WTC11 (cell line): ENCODE measurements around the gene LPP.

ENCODE experiments used
- E2F1 ChIP-seq: sonication (generic); formaldehyde crosslinking; IDR thresholded peaks from 2 replicates; pipeline ENCODE4 v1.8.0; 2022; ENCODE audit warnings: mild to moderate bottlenecking, missing genetic modification reagents
- ETV6 ChIP-seq: sonication (generic); formaldehyde crosslinking; IDR thresholded peaks from 2 replicates; pipeline ENCODE4 v1.8.1; 2022; ENCODE audit warnings: mild to moderate bottlenecking, missing genetic modification reagents
- FOXP1 ChIP-seq: sonication (generic); formaldehyde crosslinking; IDR thresholded peaks from 2 replicates; pipeline ENCODE4 v1.8.0; 2022; ENCODE audit warnings: missing genetic modification reagents, mild to moderate bottlenecking, moderate library complexity, borderline replicate concordance
- GTF2I ChIP-seq: fragments of 250-450 bp; sonication (Bioruptor Pico); conservative IDR thresholded peaks from 2 replicates; pipeline ENCODE4 v1.4.0; 2021; ENCODE audit warnings: mild to moderate bottlenecking
- SMAD4 ChIP-seq: sonication (generic); formaldehyde crosslinking; IDR thresholded peaks from 2 replicates; pipeline ENCODE4 v1.8.0; 2022; ENCODE audit warnings: mild to moderate bottlenecking, missing genetic modification reagents
- TCF7 ChIP-seq: sonication (generic); formaldehyde crosslinking; IDR thresholded peaks from 2 replicates; pipeline ENCODE4 v1.8.0; 2022; ENCODE audit warnings: mild to moderate bottlenecking, low read depth, missing genetic modification reagents, moderate library complexity
- ZBTB21 ChIP-seq: sonication (generic); formaldehyde crosslinking; IDR thresholded peaks from 2 replicates; pipeline ENCODE4 v1.8.1; 2023; ENCODE audit warnings: mild to moderate bottlenecking, missing genetic modification reagents, borderline replicate concordance
- TF ChIP-seq, protein P1 (sequence below): fragments of 200-600 bp; IDR thresholded peaks from 2 replicates; pipeline ENCODE4 v1.8.0; 2022; ENCODE audit warnings: antibody characterized with exemption
- TF ChIP-seq, protein P2 (sequence below): sonication (generic); formaldehyde crosslinking; IDR thresholded peaks from 2 replicates; pipeline ENCODE4 v1.8.0; 2022; ENCODE audit warnings: mild to moderate bottlenecking, missing genetic modification reagents
- TF ChIP-seq, protein P3 (sequence below): sonication (generic); formaldehyde crosslinking; IDR thresholded peaks from 2 replicates; pipeline ENCODE4 v1.8.1; 2023; ENCODE audit warnings: mild to moderate bottlenecking, missing genetic modification reagents, moderate library complexity
- TF ChIP-seq, protein P4 (sequence below): fragments of 250-450 bp; sonication (Bioruptor Pico); IDR thresholded peaks from 2 replicates; pipeline ENCODE4 v2.1.2; 2022; ENCODE audit warnings: mild to moderate bottlenecking, moderate library complexity
- TF ChIP-seq, protein P5 (sequence below): sonication (generic); formaldehyde crosslinking; IDR thresholded peaks from 2 replicates; pipeline ENCODE4 v1.8.1; 2023; ENCODE audit warnings: mild to moderate bottlenecking, moderate library complexity, missing genetic modification reagents

GRCh38 chr3:188343894-188344293 lies 189.9 kb downstream of the LPP start:
- TF ChIP-seq ZBTB21 (CRISPR knock-in tag), result no peak
- TF ChIP-seq, protein P1, sequence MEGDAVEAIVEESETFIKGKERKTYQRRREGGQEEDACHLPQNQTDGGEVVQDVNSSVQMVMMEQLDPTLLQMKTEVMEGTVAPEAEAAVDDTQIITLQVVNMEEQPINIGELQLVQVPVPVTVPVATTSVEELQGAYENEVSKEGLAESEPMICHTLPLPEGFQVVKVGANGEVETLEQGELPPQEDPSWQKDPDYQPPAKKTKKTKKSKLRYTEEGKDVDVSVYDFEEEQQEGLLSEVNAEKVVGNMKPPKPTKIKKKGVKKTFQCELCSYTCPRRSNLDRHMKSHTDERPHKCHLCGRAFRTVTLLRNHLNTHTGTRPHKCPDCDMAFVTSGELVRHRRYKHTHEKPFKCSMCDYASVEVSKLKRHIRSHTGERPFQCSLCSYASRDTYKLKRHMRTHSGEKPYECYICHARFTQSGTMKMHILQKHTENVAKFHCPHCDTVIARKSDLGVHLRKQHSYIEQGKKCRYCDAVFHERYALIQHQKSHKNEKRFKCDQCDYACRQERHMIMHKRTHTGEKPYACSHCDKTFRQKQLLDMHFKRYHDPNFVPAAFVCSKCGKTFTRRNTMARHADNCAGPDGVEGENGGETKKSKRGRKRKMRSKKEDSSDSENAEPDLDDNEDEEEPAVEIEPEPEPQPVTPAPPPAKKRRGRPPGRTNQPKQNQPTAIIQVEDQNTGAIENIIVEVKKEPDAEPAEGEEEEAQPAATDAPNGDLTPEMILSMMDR, result no peak
- TF ChIP-seq, protein P2, sequence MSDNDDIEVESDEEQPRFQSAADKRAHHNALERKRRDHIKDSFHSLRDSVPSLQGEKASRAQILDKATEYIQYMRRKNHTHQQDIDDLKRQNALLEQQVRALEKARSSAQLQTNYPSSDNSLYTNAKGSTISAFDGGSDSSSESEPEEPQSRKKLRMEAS, result no peak
- TF ChIP-seq, protein P3, sequence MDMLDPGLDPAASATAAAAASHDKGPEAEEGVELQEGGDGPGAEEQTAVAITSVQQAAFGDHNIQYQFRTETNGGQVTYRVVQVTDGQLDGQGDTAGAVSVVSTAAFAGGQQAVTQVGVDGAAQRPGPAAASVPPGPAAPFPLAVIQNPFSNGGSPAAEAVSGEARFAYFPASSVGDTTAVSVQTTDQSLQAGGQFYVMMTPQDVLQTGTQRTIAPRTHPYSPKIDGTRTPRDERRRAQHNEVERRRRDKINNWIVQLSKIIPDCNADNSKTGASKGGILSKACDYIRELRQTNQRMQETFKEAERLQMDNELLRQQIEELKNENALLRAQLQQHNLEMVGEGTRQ (CRISPR knock-in tag), result no peak
- TF ChIP-seq, protein P4, sequence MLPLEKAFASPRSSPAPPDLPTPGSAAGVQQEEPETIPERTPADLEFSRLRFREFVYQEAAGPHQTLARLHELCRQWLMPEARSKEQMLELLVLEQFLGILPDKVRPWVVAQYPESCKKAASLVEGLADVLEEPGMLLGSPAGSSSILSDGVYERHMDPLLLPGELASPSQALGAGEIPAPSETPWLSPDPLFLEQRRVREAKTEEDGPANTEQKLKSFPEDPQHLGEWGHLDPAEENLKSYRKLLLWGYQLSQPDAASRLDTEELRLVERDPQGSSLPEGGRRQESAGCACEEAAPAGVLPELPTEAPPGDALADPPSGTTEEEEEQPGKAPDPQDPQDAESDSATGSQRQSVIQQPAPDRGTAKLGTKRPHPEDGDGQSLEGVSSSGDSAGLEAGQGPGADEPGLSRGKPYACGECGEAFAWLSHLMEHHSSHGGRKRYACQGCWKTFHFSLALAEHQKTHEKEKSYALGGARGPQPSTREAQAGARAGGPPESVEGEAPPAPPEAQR (CRISPR knock-in tag), result no peak
- TF ChIP-seq GTF2I (CRISPR knock-in tag), result no peak
- no peak for TF ChIP-seq FOXP1 (CRISPR knock-in tag)
- no peak for TF ChIP-seq E2F1 (CRISPR knock-in tag)
- no peak for TF ChIP-seq SMAD4 (CRISPR knock-in tag)
- TF ChIP-seq TCF7, result no peak
- no peak for TF ChIP-seq ETV6
- TF ChIP-seq, protein P5, sequence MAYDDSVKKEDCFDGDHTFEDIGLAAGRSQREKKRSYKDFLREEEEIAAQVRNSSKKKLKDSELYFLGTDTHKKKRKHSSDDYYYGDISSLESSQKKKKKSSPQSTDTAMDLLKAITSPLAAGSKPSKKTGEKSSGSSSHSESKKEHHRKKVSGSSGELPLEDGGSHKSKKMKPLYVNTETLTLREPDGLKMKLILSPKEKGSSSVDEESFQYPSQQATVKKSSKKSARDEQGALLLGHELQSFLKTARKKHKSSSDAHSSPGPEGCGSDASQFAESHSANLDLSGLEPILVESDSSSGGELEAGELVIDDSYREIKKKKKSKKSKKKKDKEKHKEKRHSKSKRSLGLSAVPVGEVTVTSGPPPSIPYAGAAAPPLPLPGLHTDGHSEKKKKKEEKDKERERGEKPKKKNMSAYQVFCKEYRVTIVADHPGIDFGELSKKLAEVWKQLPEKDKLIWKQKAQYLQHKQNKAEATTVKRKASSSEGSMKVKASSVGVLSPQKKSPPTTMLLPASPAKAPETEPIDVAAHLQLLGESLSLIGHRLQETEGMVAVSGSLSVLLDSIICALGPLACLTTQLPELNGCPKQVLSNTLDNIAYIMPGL, result no peak
